ENCODE results near the gene CALN1. TPM values are rescaled to one million over a fixed set of nuclear protein-coding genes. Genes with fewer than 3 reads are reported as not detected.

CALN1 gene
- total and polyA plus RNA-seq, 2 experiments from 2014 or later = 7.6 to 14.5 TPM

DNA sequence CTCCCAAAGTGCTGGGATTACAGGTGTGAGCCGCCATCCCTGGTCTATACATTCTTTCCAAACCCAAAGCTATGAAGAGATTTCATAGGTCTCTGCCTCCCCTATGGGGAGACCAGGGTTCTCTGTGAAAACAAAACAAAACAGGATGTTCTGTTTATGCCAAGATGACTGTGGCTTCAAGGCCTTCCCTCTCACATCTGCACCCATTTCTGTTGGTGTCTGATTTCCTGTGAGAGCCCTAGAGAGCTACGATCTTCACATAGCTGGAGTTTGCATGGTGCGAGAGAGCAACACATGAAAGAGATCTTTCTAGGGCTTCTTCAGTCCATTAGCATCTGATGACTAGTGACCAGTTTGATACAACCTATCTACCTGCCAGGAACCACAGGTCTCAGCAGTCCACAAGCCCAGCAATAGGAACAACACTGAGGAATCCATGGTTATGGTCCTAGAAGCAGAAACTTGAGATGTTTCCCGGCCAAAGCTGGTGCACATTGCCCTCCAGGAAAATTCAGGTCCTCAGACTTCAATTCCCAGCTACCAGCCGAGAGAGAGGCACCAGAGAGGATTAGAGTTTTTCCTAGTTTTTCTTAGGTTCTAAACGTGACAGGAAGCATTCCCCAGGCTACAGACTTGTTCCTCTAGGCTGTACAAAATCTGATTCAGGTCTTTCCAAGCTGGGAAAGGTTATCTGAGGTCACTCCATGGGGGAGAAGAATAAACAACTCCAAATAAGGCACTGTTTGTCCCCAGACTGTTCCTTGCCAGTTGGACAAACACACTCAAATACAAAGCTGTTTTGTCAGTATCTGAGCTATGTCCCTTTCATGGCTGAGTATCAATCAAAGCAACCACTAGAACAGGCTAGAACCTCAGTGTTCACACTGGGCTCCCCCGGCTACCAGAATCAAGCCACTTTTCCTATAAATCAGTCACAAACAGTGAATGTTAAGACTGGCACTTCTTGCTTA lies 259.7 kb downstream of the CALN1 start (continued):
- TF ChIP-seq, protein P1, sequence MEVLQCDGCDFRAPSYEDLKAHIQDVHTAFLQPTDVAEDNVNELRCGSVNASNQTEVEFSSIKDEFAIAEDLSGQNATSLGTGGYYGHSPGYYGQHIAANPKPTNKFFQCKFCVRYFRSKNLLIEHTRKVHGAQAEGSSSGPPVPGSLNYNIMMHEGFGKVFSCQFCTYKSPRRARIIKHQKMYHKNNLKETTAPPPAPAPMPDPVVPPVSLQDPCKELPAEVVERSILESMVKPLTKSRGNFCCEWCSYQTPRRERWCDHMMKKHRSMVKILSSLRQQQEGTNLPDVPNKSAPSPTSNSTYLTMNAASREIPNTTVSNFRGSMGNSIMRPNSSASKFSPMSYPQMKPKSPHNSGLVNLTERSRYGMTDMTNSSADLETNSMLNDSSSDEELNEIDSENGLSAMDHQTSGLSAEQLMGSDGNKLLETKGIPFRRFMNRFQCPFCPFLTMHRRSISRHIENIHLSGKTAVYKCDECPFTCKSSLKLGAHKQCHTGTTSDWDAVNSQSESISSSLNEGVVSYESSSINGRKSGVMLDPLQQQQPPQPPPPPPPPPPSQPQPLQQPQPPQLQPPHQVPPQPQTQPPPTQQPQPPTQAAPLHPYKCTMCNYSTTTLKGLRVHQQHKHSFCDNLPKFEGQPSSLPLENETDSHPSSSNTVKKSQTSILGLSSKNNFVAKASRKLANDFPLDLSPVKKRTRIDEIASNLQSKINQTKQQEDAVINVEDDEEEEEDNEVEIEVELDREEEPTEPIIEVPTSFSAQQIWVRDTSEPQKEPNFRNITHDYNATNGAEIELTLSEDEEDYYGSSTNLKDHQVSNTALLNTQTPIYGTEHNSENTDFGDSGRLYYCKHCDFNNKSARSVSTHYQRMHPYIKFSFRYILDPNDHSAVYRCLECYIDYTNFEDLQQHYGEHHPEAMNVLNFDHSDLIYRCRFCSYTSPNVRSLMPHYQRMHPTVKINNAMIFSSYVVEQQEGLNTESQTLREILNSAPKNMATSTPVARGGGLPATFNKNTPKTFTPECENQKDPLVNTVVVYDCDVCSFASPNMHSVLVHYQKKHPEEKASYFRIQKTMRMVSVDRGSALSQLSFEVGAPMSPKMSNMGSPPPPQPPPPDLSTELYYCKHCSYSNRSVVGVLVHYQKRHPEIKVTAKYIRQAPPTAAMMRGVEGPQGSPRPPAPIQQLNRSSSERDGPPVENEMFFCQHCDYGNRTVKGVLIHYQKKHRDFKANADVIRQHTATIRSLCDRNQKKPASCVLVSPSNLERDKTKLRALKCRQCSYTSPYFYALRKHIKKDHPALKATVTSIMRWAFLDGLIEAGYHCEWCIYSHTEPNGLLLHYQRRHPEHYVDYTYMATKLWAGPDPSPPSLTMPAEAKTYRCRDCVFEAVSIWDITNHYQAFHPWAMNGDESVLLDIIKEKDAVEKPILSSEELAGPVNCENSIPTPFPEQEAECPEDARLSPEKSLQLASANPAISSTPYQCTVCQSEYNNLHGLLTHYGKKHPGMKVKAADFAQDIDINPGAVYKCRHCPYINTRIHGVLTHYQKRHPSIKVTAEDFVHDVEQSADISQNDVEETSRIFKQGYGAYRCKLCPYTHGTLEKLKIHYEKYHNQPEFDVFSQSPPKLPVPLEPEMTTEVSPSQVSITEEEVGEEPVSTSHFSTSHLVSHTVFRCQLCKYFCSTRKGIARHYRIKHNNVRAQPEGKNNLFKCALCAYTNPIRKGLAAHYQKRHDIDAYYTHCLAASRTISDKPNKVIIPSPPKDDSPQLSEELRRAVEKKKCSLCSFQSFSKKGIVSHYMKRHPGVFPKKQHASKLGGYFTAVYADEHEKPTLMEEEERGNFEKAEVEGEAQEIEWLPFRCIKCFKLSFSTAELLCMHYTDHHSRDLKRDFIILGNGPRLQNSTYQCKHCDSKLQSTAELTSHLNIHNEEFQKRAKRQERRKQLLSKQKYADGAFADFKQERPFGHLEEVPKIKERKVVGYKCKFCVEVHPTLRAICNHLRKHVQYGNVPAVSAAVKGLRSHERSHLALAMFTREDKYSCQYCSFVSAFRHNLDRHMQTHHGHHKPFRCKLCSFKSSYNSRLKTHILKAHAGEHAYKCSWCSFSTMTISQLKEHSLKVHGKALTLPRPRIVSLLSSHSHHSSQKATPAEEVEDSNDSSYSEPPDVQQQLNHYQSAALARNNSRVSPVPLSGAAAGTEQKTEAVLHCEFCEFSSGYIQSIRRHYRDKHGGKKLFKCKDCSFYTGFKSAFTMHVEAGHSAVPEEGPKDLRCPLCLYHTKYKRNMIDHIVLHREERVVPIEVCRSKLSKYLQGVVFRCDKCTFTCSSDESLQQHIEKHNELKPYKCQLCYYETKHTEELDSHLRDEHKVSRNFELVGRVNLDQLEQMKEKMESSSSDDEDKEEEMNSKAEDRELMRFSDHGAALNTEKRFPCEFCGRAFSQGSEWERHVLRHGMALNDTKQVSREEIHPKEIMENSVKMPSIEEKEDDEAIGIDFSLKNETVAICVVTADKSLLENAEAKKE (CRISPR knock-in tag; IDR thresholded peaks at IDR 0.05) = no peak
- TF ChIP-seq JUNB (IDR thresholded peaks at IDR 0.05; ENCODE audit: unreplicated experiment) = no peak
- TF ChIP-seq ZNF331 (CRISPR knock-in tag; IDR thresholded peaks at IDR 0.05; ENCODE audit: low read depth) = no peak
- TF ChIP-seq NANOG (IDR thresholded peaks at IDR 0.05; ENCODE audit: borderline replicate concordance) = no peak
- TF ChIP-seq STAT1 (IDR thresholded peaks at IDR 0.05; ENCODE audit: unreplicated experiment) = no peak
- TF ChIP-seq, protein P2, sequence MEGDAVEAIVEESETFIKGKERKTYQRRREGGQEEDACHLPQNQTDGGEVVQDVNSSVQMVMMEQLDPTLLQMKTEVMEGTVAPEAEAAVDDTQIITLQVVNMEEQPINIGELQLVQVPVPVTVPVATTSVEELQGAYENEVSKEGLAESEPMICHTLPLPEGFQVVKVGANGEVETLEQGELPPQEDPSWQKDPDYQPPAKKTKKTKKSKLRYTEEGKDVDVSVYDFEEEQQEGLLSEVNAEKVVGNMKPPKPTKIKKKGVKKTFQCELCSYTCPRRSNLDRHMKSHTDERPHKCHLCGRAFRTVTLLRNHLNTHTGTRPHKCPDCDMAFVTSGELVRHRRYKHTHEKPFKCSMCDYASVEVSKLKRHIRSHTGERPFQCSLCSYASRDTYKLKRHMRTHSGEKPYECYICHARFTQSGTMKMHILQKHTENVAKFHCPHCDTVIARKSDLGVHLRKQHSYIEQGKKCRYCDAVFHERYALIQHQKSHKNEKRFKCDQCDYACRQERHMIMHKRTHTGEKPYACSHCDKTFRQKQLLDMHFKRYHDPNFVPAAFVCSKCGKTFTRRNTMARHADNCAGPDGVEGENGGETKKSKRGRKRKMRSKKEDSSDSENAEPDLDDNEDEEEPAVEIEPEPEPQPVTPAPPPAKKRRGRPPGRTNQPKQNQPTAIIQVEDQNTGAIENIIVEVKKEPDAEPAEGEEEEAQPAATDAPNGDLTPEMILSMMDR (conservative IDR thresholded peaks at IDR 0.05; ENCODE audit: low read depth in 2 of 2) = no peak
- TF ChIP-seq EZH2phosphoT487 (IDR thresholded peaks at IDR 0.05; ENCODE audit: unreplicated experiment) = no peak
- no peak for TF ChIP-seq POLR2AphosphoS5 (IDR thresholded peaks at IDR 0.05; ENCODE audit: low read depth)
- TF ChIP-seq CREB1 (CRISPR knock-in tag; IDR thresholded peaks at IDR 0.05; ENCODE audit: low read depth) = no peak

All from GM23338 (cell line).